ENCODE data around the gene ACSL6. TPM values are rescaled to one million over a fixed set of nuclear protein-coding genes. Genes with fewer than 3 reads are reported as not detected.

Gene ACSL6
- total RNA-seq, 2 experiments from 2014 or later = 3.1 to 3.3 TPM

- no peaks in the 10 kb centered on the region for H3K36me3 Mint-ChIP-seq (ENCODE audit: low read depth)
- CTCF ChIA-PET = interaction anchor here (1.1 kb wide), 1 partner anchor 21 kb away, joined by 3 read pairs; no protein-coding TSS in a partner anchor
- POLR2A ChIA-PET = no interaction called here
These were observed 25.1 kb downstream of the ACSL6 start for GRCh38 chr5:131986161-131986912.

GRCh38 chr5:131984956-131985665 lies 26.3 kb downstream of the ACSL6 start:
- H3K27me3 Mint-ChIP-seq = no peaks in the 10 kb centered on the region
- ChIA-PET POLR2A (no interaction called here), CTCF (interaction anchor here (0.6 to 1.4 kb wide), 3 partner anchors 14 to 205 kb away, joined by 3 to 5 read pairs (median 3); no protein-coding TSS in a partner anchor)
- DNase-seq = no peak
- no peak for ATAC-seq
- H3K36me3 Mint-ChIP-seq (ENCODE audit: low read depth) = no peaks in the 10 kb centered on the region
- H3K9me3 Mint-ChIP-seq (ENCODE audit: low read depth) = no peaks in the 10 kb centered on the region
- intact Hi-C loops (cut with DNase I, micrococcal nuclease) = no loop called here
- H3K4me3 Mint-ChIP-seq = no peak overlapping the region
- no peak overlapping the region for H3K27ac Mint-ChIP-seq
- peaks cover 4% of the 10 kb centered on the region for H3K4me1 Mint-ChIP-seq

More at GRCh38 chr5:131986161-131986912, 25.1 kb downstream of the ACSL6 start:
- Mint-ChIP-seq H3K4me1 (peaks cover 4% of the 10 kb centered on the region), H3K27me3 (no peaks in the 10 kb centered on the region), H3K4me3 (no peak overlapping the region), H3K27ac (no peak overlapping the region), H3K9me3 (ENCODE audit: low read depth) (no peaks in the 10 kb centered on the region)
- ATAC-seq (no peak), DNase-seq (no peak)
- intact Hi-C loops (cut with DNase I, micrococcal nuclease) = no loop called here

GRCh38 chr5:131983244-131983771 lies 28.1 kb downstream of the ACSL6 start:
- ChIA-PET POLR2A (no interaction called here), CTCF (interaction anchor here (0.7 kb wide), 1 partner anchor 451 kb away, joined by 3 read pairs; no protein-coding TSS in a partner anchor)
- intact Hi-C loops (cut with DNase I, micrococcal nuclease) = no loop called here
- Mint-ChIP-seq H3K27ac (no peak overlapping the region), H3K4me1 (peaks cover 4% of the 10 kb centered on the region), H3K27me3 (no peaks in the 10 kb centered on the region), H3K4me3 (no peak overlapping the region), H3K9me3 (ENCODE audit: low read depth) (no peaks in the 10 kb centered on the region), H3K36me3 (ENCODE audit: low read depth) (no peaks in the 10 kb centered on the region)
- ATAC-seq (no peak), DNase-seq (no peak)

GRCh38 chr5:131981516-131981915 lies 29.9 kb downstream of the ACSL6 start:
- Mint-ChIP-seq H3K4me1 (peaks cover 20% of the 10 kb centered on the region), H3K27me3 (no peaks in the 10 kb centered on the region), H3K4me3 (no peak overlapping the region), H3K36me3 (ENCODE audit: low read depth) (no peaks in the 10 kb centered on the region), H3K9me3 (ENCODE audit: low read depth) (no peaks in the 10 kb centered on the region), H3K27ac (no peak overlapping the region)
- POLR2A ChIA-PET = no interaction called here
- no peak for DNase-seq
- no peak for ATAC-seq
- CTCF ChIA-PET = interaction anchor here (0.7 to 1.3 kb wide), 3 partner anchors 10 to 74 kb away, joined by 3 to 5 read pairs (median 3); no protein-coding TSS in a partner anchor
- intact Hi-C loops (cut with DNase I, micrococcal nuclease) = no loop called here

GRCh38 chr5:131980696-131981095 lies 30.8 kb downstream of the ACSL6 start:
- POLR2A ChIA-PET = interaction anchor here (0.7 kb wide), 1 partner anchor 38 kb away, joined by 3 read pairs; no protein-coding TSS in a partner anchor
- no peak for DNase-seq
- Mint-ChIP-seq H3K4me1 (peaks cover 27% of the 10 kb centered on the region), H3K27me3 (no peaks in the 10 kb centered on the region), H3K27ac (no peak overlapping the region), H3K36me3 (ENCODE audit: low read depth) (no peaks in the 10 kb centered on the region), H3K4me3 (no peak overlapping the region), H3K9me3 (ENCODE audit: low read depth) (no peaks in the 10 kb centered on the region)
- intact Hi-C loops (cut with DNase I, micrococcal nuclease) = no loop called here
- no peak for ATAC-seq
- CTCF ChIA-PET = interaction anchor here (1.0 to 1.3 kb wide), 2 partner anchors 27 to 196 kb away, joined by 3 to 5 read pairs; no protein-coding TSS in a partner anchor

GRCh38 chr5:131979816-131980215 lies 31.6 kb downstream of the ACSL6 start:
- no peak for DNase-seq
- H3K27me3 Mint-ChIP-seq = no peaks in the 10 kb centered on the region
- CTCF ChIA-PET = interaction anchor here (1.0 kb wide), 3 partner anchors 167 to 349 kb away, joined by 3 to 6 read pairs (median 3); no protein-coding TSS in a partner anchor
- no peak overlapping the region for H3K27ac Mint-ChIP-seq
- H3K4me3 Mint-ChIP-seq = no peak overlapping the region
- H3K36me3 Mint-ChIP-seq (ENCODE audit: low read depth) = no peaks in the 10 kb centered on the region
- ATAC-seq = no peak
- intact Hi-C loops (cut with DNase I, micrococcal nuclease) = no loop called here
- peaks cover 36% of the 10 kb centered on the region for H3K4me1 Mint-ChIP-seq
- H3K9me3 Mint-ChIP-seq (ENCODE audit: low read depth) = no peaks in the 10 kb centered on the region
- POLR2A ChIA-PET = no interaction called here

GRCh38 chr5:131977212-131977604 lies 34.2 kb downstream of the ACSL6 start:
- intact Hi-C loops (cut with DNase I, micrococcal nuclease) = no loop called here
- no peaks in the 10 kb centered on the region for H3K36me3 Mint-ChIP-seq (ENCODE audit: low read depth)
- no peaks in the 10 kb centered on the region for H3K9me3 Mint-ChIP-seq (ENCODE audit: low read depth)
- H3K4me1 Mint-ChIP-seq = peaks cover 40% of the 10 kb centered on the region
- ATAC-seq (no peak), DNase-seq (no peak)
- POLR2A ChIA-PET = no interaction called here
- CTCF ChIA-PET = no interaction called here
- H3K27me3 Mint-ChIP-seq = no peaks in the 10 kb centered on the region
- H3K4me3 Mint-ChIP-seq = no peak overlapping the region
- no peak overlapping the region for H3K27ac Mint-ChIP-seq

- Mint-ChIP-seq H3K4me1 (peaks cover 40% of the 10 kb centered on the region), H3K27me3 (no peaks in the 10 kb centered on the region), H3K9me3 (ENCODE audit: low read depth) (no peaks in the 10 kb centered on the region), H3K4me3 (no peak overlapping the region), H3K27ac (no peak overlapping the region), H3K36me3 (ENCODE audit: low read depth) (no peaks in the 10 kb centered on the region)
- DNase-seq (no peak), ATAC-seq (no peak)
- ChIA-PET POLR2A (no interaction called here), CTCF (no interaction called here)
- intact Hi-C loops (cut with DNase I, micrococcal nuclease) = no loop called here
These were observed 34.8 kb downstream of the ACSL6 start for GRCh38 chr5:131976414-131977211.

- peaks cover 40% of the 10 kb centered on the region for H3K4me1 Mint-ChIP-seq
- POLR2A ChIA-PET = no interaction called here
- H3K9me3 Mint-ChIP-seq (ENCODE audit: low read depth) = no peaks in the 10 kb centered on the region
- intact Hi-C loops (cut with DNase I, micrococcal nuclease) = no loop called here
- no peaks in the 10 kb centered on the region for H3K36me3 Mint-ChIP-seq (ENCODE audit: low read depth)
- CTCF ChIA-PET = no interaction called here
- ATAC-seq = peak; percentile 59
- peak overlapping the region; percentile 64 for H3K27ac Mint-ChIP-seq
- H3K27me3 Mint-ChIP-seq = no peaks in the 10 kb centered on the region
- DNase-seq = peak; percentile 28
- peak overlapping the region; percentile 40 for H3K4me3 Mint-ChIP-seq
These were observed 36.3 kb downstream of the ACSL6 start for GRCh38 chr5:131974956-131975726.

GRCh38 chr5:131974622-131974955 lies 36.9 kb downstream of the ACSL6 start:
- intact Hi-C loops (cut with DNase I, micrococcal nuclease) = no loop called here
- H3K4me1 Mint-ChIP-seq = peaks cover 40% of the 10 kb centered on the region
- ChIA-PET POLR2A (no interaction called here), CTCF (no interaction called here)
- no peaks in the 10 kb centered on the region for H3K27me3 Mint-ChIP-seq
- H3K4me3 Mint-ChIP-seq = peak overlapping the region; percentile 40
- H3K27ac Mint-ChIP-seq = peak overlapping the region; percentile 64
- H3K9me3 Mint-ChIP-seq (ENCODE audit: low read depth) = no peaks in the 10 kb centered on the region
- ATAC-seq = peak; percentile 40
- DNase-seq = no peak
- peaks cover 4% of the 10 kb centered on the region for H3K36me3 Mint-ChIP-seq (ENCODE audit: low read depth)

GRCh38 chr5:131974016-131974415 lies 37.4 kb downstream of the ACSL6 start:
- intact Hi-C loops (cut with DNase I, micrococcal nuclease) = no loop called here
- Mint-ChIP-seq H3K4me3 (no peak overlapping the region), H3K27me3 (no peaks in the 10 kb centered on the region)

More at GRCh38 chr5:131974016-131974415, 37.4 kb downstream of the ACSL6 start:
- ATAC-seq (no peak), DNase-seq (no peak)
- Mint-ChIP-seq H3K36me3 (ENCODE audit: low read depth) (peaks cover 4% of the 10 kb centered on the region), H3K9me3 (ENCODE audit: low read depth) (no peaks in the 10 kb centered on the region), H3K27ac (no peak overlapping the region), H3K4me1 (peaks cover 40% of the 10 kb centered on the region)
- ChIA-PET CTCF (no interaction called here), POLR2A (no interaction called here)

Measured in activated CD4-positive, alpha-beta T cell treated with anti-CD3 and anti-CD28 coated beads for 36 hours (primary cell).